Measurements from ENCODE around the gene SLC29A2. TPM values are rescaled to one million over a fixed set of nuclear protein-coding genes. Genes with fewer than 3 reads are reported as not detected.

Gene SLC29A2
- total RNA-seq, 1 donor from 2014 or later, result 38.7 TPM

DNA sequence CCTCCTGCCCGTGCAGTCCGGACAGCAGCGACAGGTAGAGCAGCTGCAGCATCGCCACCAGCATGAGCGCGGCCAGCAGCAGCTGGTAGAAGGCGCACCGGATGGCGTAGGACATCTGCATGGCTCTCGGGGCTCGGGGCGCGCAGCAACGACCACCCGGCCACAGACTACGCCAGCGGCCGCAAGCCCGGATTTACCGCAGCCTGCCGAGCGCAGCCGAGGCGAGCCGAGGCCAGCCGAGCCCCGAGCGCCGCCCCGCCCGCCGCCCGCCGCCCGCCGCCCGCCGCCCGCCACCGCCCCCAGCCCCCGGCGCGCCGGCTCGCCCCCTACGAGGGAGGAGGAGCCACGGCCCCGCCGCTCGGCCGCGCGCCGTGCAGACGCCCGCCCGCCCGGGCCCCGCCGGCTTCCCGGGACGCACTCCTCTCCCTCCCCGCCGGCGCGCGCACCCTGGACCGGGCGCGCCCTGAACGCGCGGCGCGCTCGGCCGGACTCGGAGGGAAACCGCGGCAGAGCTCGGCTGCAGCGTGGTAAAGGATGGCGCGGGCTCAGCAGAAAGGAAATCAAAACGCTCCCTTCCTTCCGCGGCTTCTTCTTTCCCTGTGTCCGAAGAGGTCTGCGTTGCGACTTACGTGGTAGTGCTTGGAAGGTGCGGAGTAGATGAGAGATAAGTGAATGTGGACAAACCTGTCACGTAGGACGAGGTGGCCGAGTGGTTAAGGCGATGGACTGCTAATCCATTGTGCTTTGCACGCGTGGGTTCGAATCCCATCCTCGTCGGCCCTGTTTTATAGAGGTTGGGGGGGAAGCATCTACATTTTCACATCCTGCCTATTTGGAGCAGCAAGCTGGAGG is 23.9 kb downstream of the SLC29A2 start, which contains the start of gene B4GAT1:
TSS of gene B4GAT1 (minus strand) at position 205 of the 852 bp plus-strand sequence. CDS start at position 121, 84 bp downstream.
- Mint-ChIP-seq H3K4me3 (peak within 1 kb of the TSS; percentile 99), H3K27ac (ENCODE audit: unreplicated experiment) (peak within 1 kb of the TSS; percentile 96), H3K36me3 (ENCODE audit: low read depth) (peaks cover 2% of the 10 kb centered on the region), H3K9me3 (no peaks in the 10 kb centered on the region), H3K27me3 (ENCODE audit: low read depth) (peaks cover 5% of the 10 kb centered on the region), H3K4me1 (peaks cover 47% of the 10 kb centered on the region)
- TF ChIP-seq, protein P1, sequence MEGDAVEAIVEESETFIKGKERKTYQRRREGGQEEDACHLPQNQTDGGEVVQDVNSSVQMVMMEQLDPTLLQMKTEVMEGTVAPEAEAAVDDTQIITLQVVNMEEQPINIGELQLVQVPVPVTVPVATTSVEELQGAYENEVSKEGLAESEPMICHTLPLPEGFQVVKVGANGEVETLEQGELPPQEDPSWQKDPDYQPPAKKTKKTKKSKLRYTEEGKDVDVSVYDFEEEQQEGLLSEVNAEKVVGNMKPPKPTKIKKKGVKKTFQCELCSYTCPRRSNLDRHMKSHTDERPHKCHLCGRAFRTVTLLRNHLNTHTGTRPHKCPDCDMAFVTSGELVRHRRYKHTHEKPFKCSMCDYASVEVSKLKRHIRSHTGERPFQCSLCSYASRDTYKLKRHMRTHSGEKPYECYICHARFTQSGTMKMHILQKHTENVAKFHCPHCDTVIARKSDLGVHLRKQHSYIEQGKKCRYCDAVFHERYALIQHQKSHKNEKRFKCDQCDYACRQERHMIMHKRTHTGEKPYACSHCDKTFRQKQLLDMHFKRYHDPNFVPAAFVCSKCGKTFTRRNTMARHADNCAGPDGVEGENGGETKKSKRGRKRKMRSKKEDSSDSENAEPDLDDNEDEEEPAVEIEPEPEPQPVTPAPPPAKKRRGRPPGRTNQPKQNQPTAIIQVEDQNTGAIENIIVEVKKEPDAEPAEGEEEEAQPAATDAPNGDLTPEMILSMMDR (conservative IDR thresholded peaks at IDR 0.05), result no peak
- DNase-seq (ENCODE audit: low read depth, low spot score), result peak; percentile 77

DNA sequence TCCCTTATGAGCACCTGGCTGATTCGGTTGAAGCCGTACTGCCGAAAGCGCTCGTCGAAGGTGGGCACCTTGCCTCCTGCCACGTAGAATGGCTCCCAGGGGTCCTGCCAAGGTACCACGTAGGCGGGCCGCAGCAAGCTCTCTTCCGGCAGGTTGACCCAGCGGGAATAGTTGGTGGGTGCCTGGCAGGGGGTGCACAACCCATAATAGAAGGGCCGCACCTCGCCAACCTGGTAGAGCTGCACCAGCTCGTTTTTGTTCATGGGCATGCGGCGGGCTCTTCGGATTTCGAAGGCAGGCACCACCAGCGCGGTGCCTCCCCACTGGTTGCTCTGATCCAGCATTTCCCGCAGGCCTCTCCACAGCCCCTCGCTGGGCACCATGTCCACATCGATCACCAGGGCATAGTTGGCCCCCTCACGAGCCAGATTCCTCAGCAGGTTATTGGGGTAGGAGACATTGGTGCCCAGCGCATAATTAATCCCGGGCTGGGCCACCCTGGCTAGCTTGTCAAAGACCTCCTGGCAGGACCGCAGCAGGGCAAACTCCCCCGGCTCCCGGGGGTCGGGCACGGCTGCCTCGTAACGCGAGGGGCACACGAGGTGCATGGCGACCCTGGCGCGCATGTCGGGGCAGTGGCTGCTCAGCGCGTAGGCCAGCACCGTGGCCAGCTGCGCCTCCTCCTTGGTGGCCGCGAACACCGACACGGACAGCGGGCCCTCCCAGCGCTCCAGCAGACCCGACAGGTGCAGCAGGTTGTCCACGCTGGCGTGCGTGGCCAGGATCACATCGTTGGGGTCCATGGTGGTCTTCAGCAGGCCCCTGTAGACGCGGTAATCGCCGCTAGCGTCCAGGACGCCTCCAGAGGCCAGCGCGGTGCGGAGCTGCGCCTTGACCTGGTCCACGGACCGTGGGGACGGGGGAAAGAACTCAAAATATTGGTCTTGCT is 24.8 kb downstream of the SLC29A2 start:
- DNase-seq (ENCODE audit: low read depth, low spot score), result no peak

DNA sequence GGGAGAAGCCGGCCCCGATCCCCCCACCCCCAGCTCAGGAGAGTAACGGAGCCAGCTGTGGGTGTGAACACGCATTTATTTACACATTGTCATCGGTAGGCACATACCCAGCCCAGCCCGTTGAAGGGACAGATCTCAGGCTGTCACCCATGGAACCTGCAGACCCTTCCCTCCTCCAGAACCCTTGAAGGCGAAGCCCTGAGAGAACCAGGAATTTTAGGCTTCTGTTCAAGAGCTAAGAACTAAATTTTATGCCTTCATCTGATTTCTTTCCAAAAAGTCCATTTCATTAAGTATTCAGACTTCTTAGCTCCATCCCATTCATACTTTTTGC is 26.3 kb downstream of the SLC29A2 start:
- Mint-ChIP-seq H3K27me3 (ENCODE audit: low read depth) (peaks cover 5% of the 10 kb centered on the region), H3K4me1 (peaks cover 43% of the 10 kb centered on the region), H3K9me3 (no peaks in the 10 kb centered on the region), H3K4me3 (peak overlapping the region; percentile 99), H3K36me3 (ENCODE audit: low read depth) (peaks cover 6% of the 10 kb centered on the region), H3K27ac (ENCODE audit: unreplicated experiment) (peak overlapping the region; percentile 97)
- TF ChIP-seq, protein P1 (conservative IDR thresholded peaks at IDR 0.05), result no peak
- DNase-seq (ENCODE audit: low read depth, low spot score), result no peak

More for the DNA sequence above, 24.8 kb downstream of the SLC29A2 start:
- Mint-ChIP-seq H3K27me3 (ENCODE audit: low read depth) (peaks cover 5% of the 10 kb centered on the region), H3K27ac (ENCODE audit: unreplicated experiment) (peak overlapping the region; percentile 83), H3K9me3 (no peaks in the 10 kb centered on the region), H3K4me1 (peaks cover 43% of the 10 kb centered on the region), H3K36me3 (ENCODE audit: low read depth) (peaks cover 3% of the 10 kb centered on the region), H3K4me3 (peak overlapping the region; percentile 99)
- TF ChIP-seq, protein P1 (conservative IDR thresholded peaks at IDR 0.05), result no peak

DNA sequence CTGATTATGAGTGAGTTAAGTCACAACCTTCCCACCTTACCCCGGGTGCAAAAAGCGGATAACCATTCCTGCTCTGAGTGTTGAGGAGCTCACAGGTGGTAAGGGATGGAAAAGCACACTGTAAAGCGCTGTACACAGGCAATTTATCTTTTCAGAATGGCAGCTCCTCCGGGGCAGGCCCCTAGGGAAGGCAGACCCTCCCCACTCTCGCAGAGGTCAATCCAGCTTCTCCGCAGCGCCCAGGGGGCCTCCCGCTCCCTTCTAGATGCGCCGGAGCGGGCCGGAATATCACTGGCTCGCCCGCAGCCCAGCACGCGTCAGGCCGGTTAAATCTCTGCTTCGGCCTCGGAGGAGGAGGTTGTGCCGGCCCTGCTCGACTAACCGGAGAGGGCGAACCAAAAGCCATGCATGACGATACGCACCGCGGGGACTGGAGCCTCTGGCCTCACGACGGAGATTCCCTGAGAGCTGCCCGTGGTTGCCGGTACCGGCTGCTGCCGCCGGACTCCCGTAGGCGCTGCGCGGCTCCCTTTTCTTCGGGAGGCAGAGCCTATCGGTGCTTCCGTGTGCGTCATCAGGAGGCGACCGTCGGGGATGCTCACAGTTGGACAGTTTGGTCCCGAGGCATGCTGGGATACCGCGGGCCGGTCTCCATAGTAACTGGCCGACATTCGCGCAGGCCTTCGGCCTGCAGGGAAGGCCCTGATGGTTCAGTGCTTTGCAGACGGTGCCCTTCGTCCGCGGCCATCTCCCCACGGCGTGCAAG is 26.8 kb downstream of the SLC29A2 start, which contains the start of gene BRMS1:
TSS of gene BRMS1 (minus strand) at position 555 of the 766 bp plus-strand sequence. CDS start 2,870 bp downstream, outside the sequence.
- DNase-seq (ENCODE audit: low read depth, low spot score), result peak; percentile 92
- peak within 1 kb of the TSS; percentile 97 for H3K27ac Mint-ChIP-seq (ENCODE audit: unreplicated experiment)
- H3K36me3 Mint-ChIP-seq (ENCODE audit: low read depth), result peaks cover 6% of the 10 kb centered on the region
- H3K4me1 Mint-ChIP-seq, result peaks cover 43% of the 10 kb centered on the region
- TF ChIP-seq, protein P1 (conservative IDR thresholded peaks at IDR 0.05), result peak; percentile 15
- peaks cover 5% of the 10 kb centered on the region for H3K27me3 Mint-ChIP-seq (ENCODE audit: low read depth)
- H3K9me3 Mint-ChIP-seq, result no peaks in the 10 kb centered on the region
- peak within 1 kb of the TSS; percentile 99 for H3K4me3 Mint-ChIP-seq

DNA sequence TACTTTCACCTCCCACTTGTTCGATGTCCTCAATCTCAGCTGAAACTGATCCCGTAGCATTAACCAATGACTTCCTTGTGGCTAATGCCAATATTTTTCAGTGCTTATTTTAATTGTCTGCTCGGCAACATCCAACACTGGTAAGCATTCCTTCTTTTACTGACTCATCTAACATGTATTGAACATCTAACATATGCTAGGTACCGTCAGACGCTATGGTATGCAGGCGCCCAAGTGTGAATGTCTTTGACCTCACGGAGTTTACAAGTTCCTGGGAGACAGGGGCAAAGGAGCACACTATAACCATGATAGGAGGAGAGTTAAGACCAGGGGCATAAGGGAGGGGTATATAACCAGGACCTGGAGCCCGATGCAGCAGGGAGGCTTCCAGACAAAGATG is 28.4 kb downstream of the SLC29A2 start:
- TF ChIP-seq, protein P1 (conservative IDR thresholded peaks at IDR 0.05), result no peak
- no peak overlapping the region for H3K27ac Mint-ChIP-seq (ENCODE audit: unreplicated experiment)
- peaks cover 4% of the 10 kb centered on the region for H3K27me3 Mint-ChIP-seq (ENCODE audit: low read depth)
- H3K4me3 Mint-ChIP-seq, result peak overlapping the region; percentile 99
- H3K36me3 Mint-ChIP-seq (ENCODE audit: low read depth), result peaks cover 6% of the 10 kb centered on the region
- no peaks in the 10 kb centered on the region for H3K9me3 Mint-ChIP-seq
- no peak for DNase-seq (ENCODE audit: low read depth, low spot score)
- H3K4me1 Mint-ChIP-seq, result peaks cover 36% of the 10 kb centered on the region
